Transverse colon (tissue), 4 donors: Measurements from ENCODE around the gene VEGFB.

Experiments used
- EP300 ChIP-seq: sonication (generic); formaldehyde crosslinking; IDR thresholded peaks from one replicate; pipeline ENCODE4 v1.6.1; 2017; ENCODE audit warnings: antibody characterized with exemption, low read depth
- POLR2A ChIP-seq: fragments of 450-650 bp; IDR thresholded peaks from one replicate; pipeline ENCODE4 v1.6.1; 2016; ENCODE audit warnings: antibody characterized with exemption, mild to moderate bottlenecking, moderate library complexity
- POLR2AphosphoS5 ChIP-seq, 3 donors: sonication (generic); formaldehyde crosslinking; IDR thresholded peaks; one replicate each; pipeline ENCODE4 v1.6.1; 2016; ENCODE audit warnings: antibody characterized with exemption in 3 of 3
- TF ChIP-seq, protein P1 (sequence below), 5 experiments: fragments of 200-600 bp in 3 of 5; fragments of 450-650 bp in 2 of 5; sonication (generic) in 3 of 5; IDR thresholded peaks; 1 replicate in 2 of 5; 2 replicates in 3 of 5; pipeline ENCODE4 v1.5.1; 2016 to 2017; ENCODE audit warnings: antibody characterized with exemption in 5 of 5, inconsistent platforms in 3 of 5, mild to moderate bottlenecking in 2 of 5, moderate library complexity in 1 of 5

DNA sequence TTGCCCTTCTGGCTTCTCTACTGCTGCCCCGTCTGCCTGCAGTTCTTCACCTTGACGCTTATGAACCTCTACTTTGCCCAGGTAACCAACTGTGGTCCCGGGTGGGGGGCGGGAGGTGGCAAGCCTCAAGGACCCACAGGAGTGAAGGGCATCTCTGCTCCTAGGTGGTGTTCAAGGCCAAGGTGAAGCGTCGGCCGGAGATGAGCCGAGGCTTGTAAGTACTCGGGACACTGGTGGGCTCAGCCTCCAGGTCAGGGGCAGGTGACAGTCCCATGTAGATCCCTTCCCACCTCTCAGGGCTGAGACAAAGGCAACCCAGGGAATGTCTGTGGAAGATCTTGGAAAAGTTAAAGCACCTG lies 52.4 kb downstream of the VEGFB start:
- TF ChIP-seq, protein P1, sequence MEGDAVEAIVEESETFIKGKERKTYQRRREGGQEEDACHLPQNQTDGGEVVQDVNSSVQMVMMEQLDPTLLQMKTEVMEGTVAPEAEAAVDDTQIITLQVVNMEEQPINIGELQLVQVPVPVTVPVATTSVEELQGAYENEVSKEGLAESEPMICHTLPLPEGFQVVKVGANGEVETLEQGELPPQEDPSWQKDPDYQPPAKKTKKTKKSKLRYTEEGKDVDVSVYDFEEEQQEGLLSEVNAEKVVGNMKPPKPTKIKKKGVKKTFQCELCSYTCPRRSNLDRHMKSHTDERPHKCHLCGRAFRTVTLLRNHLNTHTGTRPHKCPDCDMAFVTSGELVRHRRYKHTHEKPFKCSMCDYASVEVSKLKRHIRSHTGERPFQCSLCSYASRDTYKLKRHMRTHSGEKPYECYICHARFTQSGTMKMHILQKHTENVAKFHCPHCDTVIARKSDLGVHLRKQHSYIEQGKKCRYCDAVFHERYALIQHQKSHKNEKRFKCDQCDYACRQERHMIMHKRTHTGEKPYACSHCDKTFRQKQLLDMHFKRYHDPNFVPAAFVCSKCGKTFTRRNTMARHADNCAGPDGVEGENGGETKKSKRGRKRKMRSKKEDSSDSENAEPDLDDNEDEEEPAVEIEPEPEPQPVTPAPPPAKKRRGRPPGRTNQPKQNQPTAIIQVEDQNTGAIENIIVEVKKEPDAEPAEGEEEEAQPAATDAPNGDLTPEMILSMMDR (IDR thresholded peaks at IDR 0.05): no peak
- TF ChIP-seq POLR2AphosphoS5 (IDR thresholded peaks at IDR 0.05) (no peak), POLR2A (no peak), EP300 (no peak)
